ENCODE results near the gene ERGIC3. TPM values are rescaled to one million over a fixed set of nuclear protein-coding genes. Genes with fewer than 3 reads are reported as not detected.

The ERGIC3 gene
- total and polyA plus RNA-seq, 2 of the 13 experiments (the other 11 are each of a cell fraction or from before 2014, with no cell fraction given): 407 to 670 TPM

- intact Hi-C loops (cut with micrococcal nuclease; ENCODE audit: unreplicated experiment): no loop called here
- in situ Hi-C loops (cut with HindIII; ENCODE audit: extremely low pct_ligation_motif_present, low pct_unique_long_range_greater_than_20kb): no loop called here
- TF ChIP-seq ZBTB38 (CRISPR knock-in tag; IDR thresholded peaks at IDR 0.05): peak; percentile 81; the same call in 1 of the 2 replicates
- TF ChIP-seq ZNF563 (CRISPR knock-in tag; IDR thresholded peaks at IDR 0.05): 0 out of 2 replicates have a peak, but pooled peaks have one; percentile 22
- no peak for TF ChIP-seq ZNF615 (CRISPR knock-in tag; IDR thresholded peaks at IDR 0.05; ENCODE audit: borderline replicate concordance)
- no peak for TF ChIP-seq ZC3H4 (CRISPR knock-in tag; IDR thresholded peaks at IDR 0.05; ENCODE audit: borderline replicate concordance)
- no peak for TF ChIP-seq HNRNPLL (IDR thresholded peaks at IDR 0.05; ENCODE audit: low read depth, low read length, poor library complexity, severe bottlenecking)
- TF ChIP-seq ETS1 (CRISPR knock-in tag; IDR thresholded peaks at IDR 0.05): no peak
- TF ChIP-seq HIC2 (CRISPR knock-in tag; IDR thresholded peaks at IDR 0.05; ENCODE audit: low read depth): no peak
- no peak for TF ChIP-seq ZBTB37 (CRISPR knock-in tag; IDR thresholded peaks at IDR 0.05)
- TF ChIP-seq TBX2 (CRISPR knock-in tag; IDR thresholded peaks at IDR 0.05; ENCODE audit: borderline replicate concordance): no peak
- TF ChIP-seq ZBTB33 (CRISPR knock-in tag; IDR thresholded peaks at IDR 0.05): peak; percentile 19; the same call in 1 of the 2 replicates
- TF ChIP-seq ZNF687 (CRISPR knock-in tag; IDR thresholded peaks at IDR 0.05): 0 out of 2 replicates have a peak, but pooled peaks have one; percentile 20
- no peak for TF ChIP-seq ZBTB7A (CRISPR knock-in tag; IDR thresholded peaks at IDR 0.05)
- TF ChIP-seq CBX2 (IDR thresholded peaks at IDR 0.05; ENCODE audit: low read depth, low read length): no peak
- TF ChIP-seq CBX2 (CRISPR knock-in tag; IDR thresholded peaks at IDR 0.05; ENCODE audit: low read depth): no peak
Measured at GRCh38 chr20:35547329-35547728, 5.5 kb downstream of the ERGIC3 start.

More at GRCh38 chr20:35547329-35547728, 5.5 kb downstream of the ERGIC3 start:
- Histone ChIP-seq H3K9ac (ENCODE audit: insufficient read depth, low read depth, low read length) (no peak overlapping the region), H3K9me3 (ENCODE audit: low read length) (no peaks in the 10 kb centered on the region), H4K20me1 (ENCODE audit: insufficient read depth, low read length) (no peaks in the 10 kb centered on the region), H3K36me3 (replicated peaks in 1 of 2; ENCODE audit: control insufficient read depth in 1 of 2, insufficient read depth in 2 of 2, low read length in 2 of 2) (peaks cover 32 to 63% of the 10 kb centered on the region in 2 experiments), H3K79me2 (ENCODE audit: insufficient read depth, low read length) (peaks cover 10% of the 10 kb centered on the region), H3K27me3 (ENCODE audit: control insufficient read depth in 1 of 2, insufficient read depth in 2 of 2, low read length in 2 of 2) (no peaks in the 10 kb centered on the region), H3K4me1 (ENCODE audit: insufficient read depth, low read length) (peaks cover 10% of the 10 kb centered on the region), H3K4me3 (replicated peaks in 1 of 3; ENCODE audit: insufficient read depth in 1 of 3, low read depth in 2 of 3, low read length in 3 of 3) (no peak overlapping the region), H2AFZ (ENCODE audit: low read length) (no peak overlapping the region), H3K4me2 (ENCODE audit: low read depth, low read length) (no peak overlapping the region), H3K27ac (ENCODE audit: extremely low read length, insufficient read depth, low read length) (no peak overlapping the region)
- ChIA-PET POLR2A (interaction anchor here (1.7 kb wide), 1 partner anchor 68 kb away, joined by 4 read pairs; the partner anchor contains the start of gene SPAG4), CTCF (ENCODE audit: low intra/inter-chr PET ratio, low total read pairs) (no interaction called here)
- no peak for FAIRE-seq
- WGBS (ENCODE audit: low lambda C conversion rate): 76% methylated on average over 8 of the region's 9 CpGs
- ATAC-seq: peak; percentile 15; the same call in 1 of the 3 replicates
- no peak for DNase-seq (ENCODE audit: low spot score)
- no TSS peak for BruUV-seq (replicated peaks)
